AG04450 (cell line): ENCODE data around the gene CACNA2D3. TPM values are rescaled to one million over a fixed set of nuclear protein-coding genes. Genes with fewer than 3 reads are reported as not detected.

Source experiments
- CTCF ChIA-PET: fragments of 300-600, 350-600 bp; formaldehyde crosslinking; extraction: SDS; loops from one replicate; lab custom pipeline; 2022; ENCODE audit warnings: antibody characterized with exemption, inconsistent platforms; lab: Charles Lee
- POLR2A ChIA-PET: fragments of 350-600 bp; formaldehyde crosslinking; extraction: SDS; loops from one replicate; lab custom pipeline; 2021; ENCODE audit warnings: antibody characterized with exemption, inconsistent platforms; lab: Yijun Ruan, JAX
- DNase-seq: peaks from one replicate; pipeline ENCODE4 v3.0.0-alpha.2; 2011; ENCODE audit warnings: low read depth, low spot score
- H3K27ac ChIP-seq: one replicate; pipeline ENCODE4 v1.5.1; 2012; ENCODE audit warnings: low read depth, low read length, control low read depth
- H3K27me3 ChIP-seq: one replicate; pipeline ENCODE4 v1.6.0; 2012; ENCODE audit warnings: low read length; ENCODE audit not compliant: control insufficient read depth, insufficient read depth
- H3K4me3 ChIP-seq: 2 replicates; pipeline ENCODE4 v1.5.1; 2011; ENCODE audit warnings: mild to moderate bottlenecking, low read depth, low read length, control low read depth
- H3K9me3 ChIP-seq: 2 replicates; pipeline ENCODE4 v1.5.1; 2012; ENCODE audit warnings: low read length; ENCODE audit not compliant: control insufficient read depth, insufficient read depth
- polyA plus RNA-seq: library from polyadenylated mRNA; depleted of rRNA; stranded (reverse); fragments of >200 nt; gene quantifications from 2 replicates; pipeline ENCODE4 v1.2.3, GENCODE V29; 2011
- TF ChIP-seq, protein P1 (sequence below): IDR thresholded peaks from 2 replicates; pipeline ENCODE4 v1.5.1; 2011; ENCODE audit warnings: low read depth, low read length, control low read depth, inconsistent platforms

CACNA2D3 gene
- polyA plus RNA-seq, 1 experiment, result 0.32 TPM

DNA sequence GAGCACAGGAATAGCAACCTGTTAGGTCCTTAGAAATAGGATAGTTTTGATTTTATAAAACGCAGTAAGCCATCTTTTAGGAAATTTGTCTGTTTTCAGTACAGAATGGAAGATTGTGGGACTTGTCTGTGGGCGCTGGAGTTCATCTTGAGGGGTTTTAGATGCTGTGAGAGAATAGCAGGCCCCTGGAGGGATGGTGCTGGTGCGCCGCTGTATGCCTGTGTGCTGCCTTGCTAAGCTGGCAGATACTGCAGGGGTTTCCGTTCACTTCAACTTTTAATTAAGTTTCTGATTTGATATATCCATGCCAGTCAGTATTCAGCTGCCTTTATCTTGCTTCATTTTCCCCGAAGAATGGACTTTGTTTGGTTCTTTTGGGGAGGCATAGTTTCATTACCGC, 4.2 kb downstream of the CACNA2D3 start:
- ChIA-PET POLR2A (no interaction called here), CTCF (no interaction called here)
- H3K27me3 ChIP-seq, result peaks cover 14% of the 10 kb centered on the region
- H3K9me3 ChIP-seq, result no peaks in the 10 kb centered on the region
- TF ChIP-seq, protein P1, sequence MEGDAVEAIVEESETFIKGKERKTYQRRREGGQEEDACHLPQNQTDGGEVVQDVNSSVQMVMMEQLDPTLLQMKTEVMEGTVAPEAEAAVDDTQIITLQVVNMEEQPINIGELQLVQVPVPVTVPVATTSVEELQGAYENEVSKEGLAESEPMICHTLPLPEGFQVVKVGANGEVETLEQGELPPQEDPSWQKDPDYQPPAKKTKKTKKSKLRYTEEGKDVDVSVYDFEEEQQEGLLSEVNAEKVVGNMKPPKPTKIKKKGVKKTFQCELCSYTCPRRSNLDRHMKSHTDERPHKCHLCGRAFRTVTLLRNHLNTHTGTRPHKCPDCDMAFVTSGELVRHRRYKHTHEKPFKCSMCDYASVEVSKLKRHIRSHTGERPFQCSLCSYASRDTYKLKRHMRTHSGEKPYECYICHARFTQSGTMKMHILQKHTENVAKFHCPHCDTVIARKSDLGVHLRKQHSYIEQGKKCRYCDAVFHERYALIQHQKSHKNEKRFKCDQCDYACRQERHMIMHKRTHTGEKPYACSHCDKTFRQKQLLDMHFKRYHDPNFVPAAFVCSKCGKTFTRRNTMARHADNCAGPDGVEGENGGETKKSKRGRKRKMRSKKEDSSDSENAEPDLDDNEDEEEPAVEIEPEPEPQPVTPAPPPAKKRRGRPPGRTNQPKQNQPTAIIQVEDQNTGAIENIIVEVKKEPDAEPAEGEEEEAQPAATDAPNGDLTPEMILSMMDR, result no peak
- H3K4me3 ChIP-seq, result no peak overlapping the region
- no peak overlapping the region for H3K27ac ChIP-seq
- no peak for DNase-seq

DNA sequence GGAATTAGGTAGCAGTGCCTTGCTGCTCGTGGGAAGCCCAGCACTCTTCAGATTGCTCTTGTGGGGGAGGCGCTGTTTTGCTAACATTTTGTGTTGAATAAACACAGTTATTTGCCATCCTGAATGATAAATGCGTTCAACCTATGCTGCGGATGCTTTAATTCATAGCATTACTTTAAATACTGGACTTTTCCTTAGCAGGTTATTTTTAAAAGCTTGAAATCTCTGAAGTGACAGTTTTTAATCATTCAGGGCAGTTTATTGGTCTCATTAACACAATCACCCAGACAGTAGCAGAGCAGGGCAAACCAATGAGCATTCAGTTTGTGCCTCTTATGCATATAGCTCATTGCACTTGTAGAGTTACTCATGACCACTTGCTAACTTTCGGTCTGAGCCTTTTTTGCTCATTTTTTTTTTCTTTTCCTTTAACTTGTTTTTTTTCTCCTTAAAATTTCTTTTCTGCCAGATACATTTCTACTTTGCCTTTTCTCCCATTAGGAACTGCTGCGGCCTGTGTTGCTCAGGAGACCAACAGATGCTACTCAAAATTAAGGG, 5.2 kb downstream of the CACNA2D3 start:
- Histone ChIP-seq H3K27me3 (peaks cover 14% of the 10 kb centered on the region), H3K4me3 (no peak overlapping the region), H3K27ac (no peak overlapping the region), H3K9me3 (no peaks in the 10 kb centered on the region)
- POLR2A ChIA-PET, result no interaction called here
- TF ChIP-seq, protein P1, result no peak
- no peak for DNase-seq
- CTCF ChIA-PET, result no interaction called here

DNA sequence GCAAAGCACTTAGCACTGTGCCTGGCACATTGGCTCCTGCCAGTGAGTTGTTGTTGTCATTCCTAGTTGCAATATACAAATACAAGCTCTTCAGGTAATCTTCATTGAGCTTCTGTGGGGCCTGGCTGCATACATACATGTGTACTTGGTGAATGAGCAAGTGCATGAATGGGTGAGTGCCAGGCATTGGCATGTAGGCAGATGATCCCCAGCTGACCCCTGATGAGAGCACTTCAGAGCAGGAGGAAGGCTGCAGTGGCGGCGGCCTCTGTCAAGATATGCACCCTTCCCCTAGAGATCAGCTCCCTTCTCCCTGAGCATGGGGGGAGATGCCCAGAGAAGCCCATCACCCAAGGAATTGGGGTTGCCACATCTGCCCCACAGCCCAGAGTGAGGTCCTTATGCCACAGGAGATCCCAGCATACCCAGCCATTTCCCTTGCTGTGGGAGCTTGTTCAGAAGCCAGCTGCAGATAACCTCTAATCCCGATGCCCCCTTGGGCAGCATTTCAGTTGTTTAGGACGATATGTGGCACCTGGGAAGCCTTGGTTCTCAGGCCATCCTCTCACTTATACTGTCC, 8.8 kb downstream of the CACNA2D3 start:
- DNase-seq, result no peak
- TF ChIP-seq, protein P1, result no peak
- no peak overlapping the region for H3K27ac ChIP-seq
- H3K4me3 ChIP-seq, result no peak overlapping the region
- CTCF ChIA-PET, result no interaction called here
- H3K27me3 ChIP-seq, result no peaks in the 10 kb centered on the region
- POLR2A ChIA-PET, result no interaction called here
- H3K9me3 ChIP-seq, result no peaks in the 10 kb centered on the region

DNA sequence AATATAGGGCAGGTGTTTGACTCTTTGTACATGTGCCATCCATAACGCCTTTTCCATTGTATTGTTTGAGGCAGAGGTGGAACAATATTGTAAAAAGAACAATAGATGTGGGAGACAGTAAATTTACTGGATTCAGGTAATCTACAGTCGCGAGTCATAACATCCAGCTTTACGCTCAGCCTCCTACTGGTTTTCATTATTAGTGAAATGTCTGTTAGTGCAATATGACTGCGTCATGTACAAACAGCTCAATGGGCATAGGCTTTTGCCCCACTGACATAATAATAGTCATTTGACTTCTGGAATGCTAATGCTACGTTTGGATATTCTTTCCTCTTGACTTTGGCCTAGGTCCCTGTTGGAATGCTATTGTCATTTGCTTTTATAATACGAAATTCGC, 9.5 kb downstream of the CACNA2D3 start:
- CTCF ChIA-PET, result no interaction called here
- no peaks in the 10 kb centered on the region for H3K9me3 ChIP-seq

DNA sequence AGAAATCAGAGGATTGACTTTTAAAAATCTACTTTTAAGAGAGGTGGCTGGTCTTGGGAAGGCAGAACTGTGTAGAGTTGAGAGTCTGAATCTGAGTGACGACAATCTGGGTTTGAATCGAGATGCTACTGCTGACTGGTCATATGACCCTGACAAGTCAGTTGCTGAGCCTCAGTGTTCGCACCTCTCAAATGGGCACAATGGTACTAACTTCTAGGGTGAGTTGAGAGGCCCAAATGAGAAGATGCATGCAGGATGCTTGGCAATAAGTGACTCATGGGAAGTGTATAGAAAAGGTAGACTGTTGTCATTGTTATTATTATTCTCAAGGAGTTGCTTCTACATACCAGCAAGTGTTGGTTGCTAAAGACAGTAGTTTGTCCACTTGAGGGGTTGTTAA, 10.3 kb downstream of the CACNA2D3 start:
- no peak overlapping the region for H3K27ac ChIP-seq
- CTCF ChIA-PET, result no interaction called here
- no peak for DNase-seq
- TF ChIP-seq, protein P1, result no peak
- no peaks in the 10 kb centered on the region for H3K9me3 ChIP-seq
- H3K4me3 ChIP-seq, result no peak overlapping the region
- POLR2A ChIA-PET, result no interaction called here
- no peaks in the 10 kb centered on the region for H3K27me3 ChIP-seq

More for the DNA sequence above, 9.5 kb downstream of the CACNA2D3 start:
- POLR2A ChIA-PET, result no interaction called here
- no peak for DNase-seq
- TF ChIP-seq, protein P1, result no peak
- Histone ChIP-seq H3K27ac (no peak overlapping the region), H3K4me3 (no peak overlapping the region), H3K27me3 (no peaks in the 10 kb centered on the region)
